Left kidney (tissue), 8 donors: ENCODE data around the gene CEACAM3. TPM values are rescaled to one million over a fixed set of nuclear protein-coding genes. Genes with fewer than 3 reads are reported as not detected.
"Not testable (repeated sequence)": the region's sequence is repeated elsewhere in the genome, so short reads cannot be mapped to it uniquely, and the experiment has no call there.

Experiments used
- DNase-seq: peaks from one replicate; pipeline ENCODE4 v3.0.0-alpha.2; 2013
- long read RNA-seq, 8 donors: transcript quantifications; one replicate each; lab custom pipeline, GENCODE V29; 2026
- polyA plus RNA-seq: library from polyadenylated mRNA; unstranded; fragments of 120-200 nt; gene quantifications from one replicate; pipeline ENCODE4 v1.2.1, GENCODE V29; 2013; ENCODE audit not compliant: insufficient read length

The CEACAM3 gene
- polyA plus RNA-seq, result not detected
- long read RNA-seq, donor 1, result 0 reads
- long read RNA-seq, donor 2, result 0 reads
- long read RNA-seq, donor 3, result 0 reads
- long read RNA-seq, donor 4, result 0 reads
- long read RNA-seq, donor 5, result 0 reads
- long read RNA-seq, donor 6, result 0 reads
- long read RNA-seq, donor 7, partial matches to known transcripts, result 13 of 13 reads
- long read RNA-seq, donor 7, other reads (novel, unspliced or antisense), result 0 of 13 reads
- long read RNA-seq, donor 8, result 0 reads

DNA sequence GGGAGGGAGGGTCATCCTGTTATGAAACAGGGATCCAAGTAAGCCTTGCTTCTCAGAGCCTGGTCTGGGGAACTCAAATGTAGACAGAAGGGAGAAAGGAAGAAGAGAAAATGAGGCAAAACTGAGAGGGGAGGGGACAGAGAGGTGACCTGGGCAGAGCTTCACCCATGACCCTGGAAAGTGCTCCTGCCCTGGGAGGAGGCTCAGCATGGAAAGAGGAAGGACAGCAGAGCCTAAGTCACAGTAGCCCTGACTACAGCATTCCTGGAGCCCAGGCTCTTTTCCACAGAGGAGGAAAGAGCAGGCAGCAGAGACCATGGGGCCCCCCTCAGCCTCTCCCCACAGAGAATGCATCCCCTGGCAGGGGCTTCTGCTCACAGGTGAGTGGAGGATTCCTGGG, at the start of gene CEACAM3:
Gene CEACAM3, plus strand, starts transcription at position 226 of the 400 bp plus-strand sequence. Its CDS starts 91 bp downstream, at position 317.
- no peak for DNase-seq

DNA sequence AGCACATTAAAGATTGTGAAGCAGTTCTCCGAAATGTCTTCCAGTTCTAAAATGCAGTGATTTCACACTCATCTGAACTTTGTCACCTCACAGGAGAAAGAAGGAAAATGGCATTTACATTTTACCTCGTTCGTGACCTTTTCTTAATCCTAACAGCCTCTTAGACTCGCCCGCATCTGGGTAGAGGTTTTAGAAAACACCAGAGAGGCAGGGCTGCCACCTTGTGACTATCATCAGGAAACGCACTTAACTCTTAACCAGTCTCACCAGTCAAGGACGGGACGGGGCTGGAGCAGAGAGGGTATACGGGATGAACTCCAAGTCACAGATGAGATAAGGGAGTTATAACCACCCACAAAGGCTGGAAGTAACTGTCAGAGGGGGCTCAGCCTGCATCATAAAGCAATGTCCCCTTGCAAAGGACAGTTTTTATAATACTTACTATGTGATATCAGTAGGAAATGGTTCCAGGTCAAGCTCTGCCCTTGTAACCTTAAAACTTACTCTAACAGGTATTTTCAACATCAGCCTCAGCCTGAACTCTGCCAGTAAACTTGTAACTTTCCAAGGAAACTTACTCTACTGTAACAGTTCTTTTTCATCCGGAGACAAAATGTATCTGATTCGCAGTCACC, 49.7 kb upstream of the CEACAM3 start:
- DNase-seq, result no peak

- DNase-seq, result no peak
These were observed 48.4 kb upstream of the CEACAM3 start for GRCh38 chr19:41748012-41748411.

GRCh38 chr19:41750248-41751134, 45.9 kb upstream of the CEACAM3 start:
- not testable (repeated sequence) for DNase-seq

DNA sequence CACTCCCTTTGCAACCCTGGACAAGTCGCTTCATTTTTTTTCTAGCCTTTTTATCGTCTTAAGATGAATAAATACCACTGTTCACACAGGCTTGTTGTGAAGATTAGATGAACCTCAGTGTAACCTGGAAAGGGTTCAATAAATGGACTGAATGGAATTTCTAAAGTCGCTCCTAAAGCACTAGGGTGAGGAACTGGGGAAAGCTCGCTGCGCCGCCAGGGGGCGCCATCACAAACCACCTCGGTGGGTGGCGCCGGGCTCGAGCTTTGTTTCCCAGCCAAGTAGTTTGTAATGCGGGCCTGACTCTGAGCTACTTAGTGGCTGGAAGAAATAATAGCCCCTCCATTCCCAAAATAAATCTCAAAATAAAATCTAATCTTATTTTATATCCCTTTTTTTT, 43.2 kb upstream of the CEACAM3 start:
- DNase-seq, result no peak

DNA sequence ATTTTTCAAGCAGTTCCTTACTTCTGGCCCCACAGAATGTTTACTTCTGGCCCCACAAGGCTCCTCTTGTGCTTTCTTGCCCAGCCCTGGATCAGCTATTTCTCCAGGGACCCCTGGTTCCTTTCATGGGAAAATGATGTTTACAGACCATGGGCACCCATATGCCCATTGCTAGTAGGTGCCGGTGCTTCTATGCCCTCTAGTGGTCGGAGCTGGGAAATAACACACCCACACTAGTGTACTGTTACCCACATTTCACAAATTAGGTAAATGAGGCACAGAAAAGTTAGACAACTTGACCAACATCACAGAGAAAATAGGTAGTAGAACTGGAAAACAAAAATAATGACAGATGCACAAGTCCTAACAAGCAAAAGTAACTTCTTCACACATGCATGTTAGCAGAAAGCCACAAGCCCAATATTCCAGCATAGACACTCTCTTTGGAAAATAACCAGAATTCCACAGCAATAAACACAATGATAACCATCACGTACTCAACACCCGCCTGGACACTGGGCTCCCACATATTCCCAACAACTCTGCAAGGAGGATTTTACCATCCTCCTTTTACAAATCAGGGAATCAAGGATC, 42.4 kb upstream of the CEACAM3 start:
- DNase-seq, result no peak

DNA sequence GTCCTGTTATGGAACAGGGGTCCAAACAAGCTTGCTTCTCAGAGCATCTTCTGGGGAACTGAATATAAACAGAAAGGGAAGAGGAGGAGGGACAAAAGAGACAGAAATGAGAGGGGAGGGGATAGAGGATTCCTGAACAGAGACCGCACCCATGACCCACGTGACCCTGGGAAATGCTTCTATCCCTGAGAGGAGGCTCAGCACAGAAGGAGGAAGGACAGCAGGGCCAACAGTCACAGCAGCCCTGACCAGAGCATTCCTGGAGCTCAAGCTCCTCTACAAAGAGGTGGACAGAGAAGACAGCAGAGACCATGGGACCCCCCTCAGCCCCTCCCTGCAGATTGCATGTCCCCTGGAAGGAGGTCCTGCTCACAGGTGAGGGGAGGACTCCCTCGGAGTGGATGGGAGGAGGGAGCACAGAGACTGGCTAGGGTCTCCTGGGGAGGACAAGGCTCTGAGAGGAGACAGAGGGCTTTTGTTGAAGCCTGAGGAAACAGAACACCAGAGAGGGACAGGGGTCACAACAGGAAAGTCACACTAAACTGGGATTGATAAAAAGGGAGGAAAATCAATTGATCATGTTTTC, 41.0 kb upstream of the CEACAM3 start, which contains the start of gene CEACAM6:
Gene CEACAM6, plus strand, starts transcription at position 203 of the 586 bp plus-strand sequence. Its CDS starts 109 bp downstream, at position 312.
- DNase-seq, result no peak

- no peak for DNase-seq
These were observed 37.5 kb upstream of the CEACAM3 start for GRCh38 chr19:41758846-41759245.

- no peak for DNase-seq
These were observed 29.3 kb upstream of the CEACAM3 start for GRCh38 chr19:41767115-41767514.

GRCh38 chr19:41768105-41768504, 28.3 kb upstream of the CEACAM3 start:
- not testable (repeated sequence) for DNase-seq

DNA sequence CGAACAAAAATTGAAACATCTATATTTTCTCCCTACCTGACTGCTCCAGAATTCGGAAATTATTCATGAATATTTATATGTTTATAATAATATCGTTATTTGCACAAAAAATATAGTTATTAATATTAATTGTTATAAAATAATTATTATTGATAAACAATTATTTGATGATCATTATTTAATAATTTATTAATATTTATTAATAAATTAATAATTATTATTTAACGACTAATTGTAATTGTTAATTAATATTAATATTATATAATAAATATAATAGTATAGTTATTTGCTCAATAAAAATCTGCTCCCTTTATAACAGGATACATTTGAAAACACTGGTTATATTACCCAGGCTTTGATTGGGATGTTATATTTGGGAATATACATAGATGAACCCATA, 26.8 kb upstream of the CEACAM3 start:
- DNase-seq, result no peak

GRCh38 chr19:41771410-41771809, 25.0 kb upstream of the CEACAM3 start:
- DNase-seq, result no peak

GRCh38 chr19:41774515-41774980, 21.8 kb upstream of the CEACAM3 start:
- no peak for DNase-seq

GRCh38 chr19:41776700-41777099, 19.7 kb upstream of the CEACAM3 start:
- no peak for DNase-seq

DNA sequence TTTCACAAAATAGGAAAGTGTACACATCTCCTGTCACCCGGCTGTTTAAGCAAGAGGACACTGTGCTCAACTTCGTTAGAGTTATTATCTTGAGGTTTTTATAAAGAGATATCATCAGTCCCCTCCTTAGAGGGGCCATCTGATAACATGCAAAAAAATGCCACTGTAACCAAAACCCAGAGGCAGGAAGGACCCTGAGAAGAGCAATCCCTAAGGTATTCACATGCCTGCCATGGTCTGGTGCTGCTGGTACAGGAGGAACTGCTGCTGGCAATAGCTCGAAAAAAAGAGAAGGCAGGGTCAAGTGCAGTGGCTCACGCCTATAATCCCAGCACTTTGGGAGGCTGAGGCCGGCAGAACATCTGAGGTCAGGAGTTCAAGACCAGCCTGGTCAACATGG, 12.8 kb upstream of the CEACAM3 start:
- DNase-seq, result no peak

GRCh38 chr19:41784312-41784711, 12.1 kb upstream of the CEACAM3 start:
- no peak for DNase-seq

- no peak for DNase-seq
These were observed 11.6 kb upstream of the CEACAM3 start for GRCh38 chr19:41784743-41785142.

DNA sequence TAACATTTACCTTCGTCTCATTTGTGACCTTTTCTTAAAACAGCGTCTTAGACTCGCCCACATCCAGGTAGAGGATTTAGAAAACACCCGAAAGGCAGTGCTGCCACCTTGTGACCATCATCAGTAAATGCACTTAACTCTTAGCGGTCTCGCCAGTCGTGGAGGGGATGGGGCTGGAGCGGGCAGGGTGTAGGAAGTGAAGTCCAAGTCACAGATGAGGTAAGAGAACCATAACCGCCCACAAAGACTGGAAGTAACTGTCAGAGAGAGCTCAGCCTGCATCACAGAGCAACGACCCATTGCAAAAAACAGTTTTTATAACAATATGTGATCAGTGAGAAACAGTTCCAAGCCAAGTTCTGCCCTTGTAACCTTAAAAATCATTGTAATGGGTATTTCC, 10.7 kb upstream of the CEACAM3 start:
- DNase-seq, result peak; percentile 53

DNA sequence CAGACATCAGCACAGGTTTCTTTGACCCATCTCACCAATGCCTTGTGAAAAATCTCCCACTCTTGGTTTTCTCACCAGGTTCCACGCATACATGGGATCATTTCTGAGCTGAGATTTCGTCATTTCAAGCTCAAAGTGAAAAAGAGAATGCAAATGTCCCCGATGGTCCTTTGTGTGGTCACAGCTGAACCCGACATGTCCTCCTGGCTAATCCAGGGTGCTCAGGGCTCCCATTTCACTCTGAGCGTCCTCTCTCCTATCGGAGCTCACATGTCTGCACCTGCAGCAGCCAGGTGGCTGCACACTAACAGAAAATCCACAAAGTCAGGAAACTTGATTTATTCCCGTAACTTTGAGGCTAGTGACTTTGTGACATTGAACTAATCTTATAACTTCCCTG, 9.3 kb upstream of the CEACAM3 start:
- no peak for DNase-seq

DNA sequence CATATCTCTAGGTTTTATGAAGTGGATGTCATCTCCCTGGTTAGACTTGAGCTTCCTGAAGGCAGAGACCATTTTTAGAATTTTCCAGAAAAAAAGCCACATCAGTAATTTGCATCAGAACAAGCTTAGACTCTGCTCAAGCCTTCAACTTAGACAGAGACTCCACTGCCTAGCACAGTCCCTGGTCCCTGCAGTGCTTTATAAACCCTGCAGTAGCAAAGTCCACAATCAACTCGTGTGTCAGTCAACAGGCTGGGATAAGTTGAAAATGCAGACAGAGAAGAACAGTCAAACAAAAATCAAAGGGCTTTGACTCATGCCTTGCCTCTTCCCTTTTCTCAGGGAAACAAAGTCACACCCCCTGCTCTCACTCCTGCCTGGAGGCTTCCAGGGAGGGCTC, 7.9 kb upstream of the CEACAM3 start:
- not testable (repeated sequence) for DNase-seq

DNA sequence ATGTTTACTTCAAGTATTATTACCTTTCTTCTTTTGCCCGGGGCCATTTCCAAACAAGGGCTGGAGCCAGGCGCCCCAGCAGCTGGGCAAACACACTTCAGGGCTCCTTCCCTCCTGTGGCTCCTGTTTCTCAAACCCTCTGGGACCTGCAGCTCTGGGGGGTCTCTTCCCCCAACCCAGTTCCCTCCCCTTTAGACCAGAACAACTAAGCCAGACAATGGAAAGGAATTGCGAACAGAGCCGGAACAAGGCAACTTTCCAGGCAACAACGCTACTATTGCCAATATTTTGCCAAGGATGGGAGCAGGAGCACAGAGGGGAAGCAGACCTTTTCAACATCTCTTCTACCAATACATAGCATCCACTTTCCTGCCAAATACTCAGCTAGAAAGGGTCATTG, 7.3 kb upstream of the CEACAM3 start:
- DNase-seq, result not testable (repeated sequence)
